Fibroblast of mammary gland (primary cell): ENCODE data around the gene WFS1.

Experiments used
- DNase-seq: peaks from one replicate; pipeline ENCODE4 v3.0.0-alpha.2; 2010; ENCODE audit warnings: low read depth
- H3K4me3 ChIP-seq: 2 replicates; pipeline ENCODE4 v1.5.1; 2011; ENCODE audit warnings: low read depth, mild to moderate bottlenecking, low read length, moderate library complexity; ENCODE audit not compliant: control insufficient read depth
- TF ChIP-seq, protein P1 (sequence below): conservative IDR thresholded peaks from 2 replicates; pipeline ENCODE4 v1.5.1; 2011; ENCODE audit warnings: low read depth, low read length, inconsistent platforms; ENCODE audit not compliant: control insufficient read depth, insufficient read depth

WFS1 gene

DNA sequence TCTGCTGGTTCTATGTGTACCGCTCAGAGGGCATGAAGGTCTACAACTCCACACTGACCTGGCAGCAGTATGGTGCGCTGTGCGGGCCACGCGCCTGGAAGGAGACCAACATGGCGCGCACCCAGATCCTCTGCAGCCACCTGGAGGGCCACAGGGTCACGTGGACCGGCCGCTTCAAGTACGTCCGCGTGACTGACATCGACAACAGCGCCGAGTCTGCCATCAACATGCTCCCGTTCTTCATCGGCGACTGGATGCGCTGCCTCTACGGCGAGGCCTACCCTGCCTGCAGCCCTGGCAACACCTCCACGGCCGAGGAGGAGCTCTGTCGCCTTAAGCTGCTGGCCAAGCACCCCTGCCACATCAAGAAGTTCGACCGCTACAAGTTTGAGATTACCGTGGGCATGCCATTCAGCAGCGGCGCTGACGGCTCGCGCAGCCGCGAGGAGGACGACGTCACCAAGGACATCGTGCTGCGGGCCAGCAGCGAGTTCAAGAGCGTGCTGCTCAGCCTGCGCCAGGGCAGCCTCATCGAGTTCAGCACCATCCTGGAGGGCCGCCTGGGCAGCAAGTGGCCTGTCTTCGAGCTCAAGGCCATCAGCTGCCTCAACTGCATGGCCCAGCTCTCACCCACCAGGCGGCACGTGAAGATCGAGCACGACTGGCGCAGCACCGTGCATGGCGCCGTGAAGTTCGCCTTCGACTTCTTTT, 32.2 kb downstream of the WFS1 start:
- TF ChIP-seq, protein P1, sequence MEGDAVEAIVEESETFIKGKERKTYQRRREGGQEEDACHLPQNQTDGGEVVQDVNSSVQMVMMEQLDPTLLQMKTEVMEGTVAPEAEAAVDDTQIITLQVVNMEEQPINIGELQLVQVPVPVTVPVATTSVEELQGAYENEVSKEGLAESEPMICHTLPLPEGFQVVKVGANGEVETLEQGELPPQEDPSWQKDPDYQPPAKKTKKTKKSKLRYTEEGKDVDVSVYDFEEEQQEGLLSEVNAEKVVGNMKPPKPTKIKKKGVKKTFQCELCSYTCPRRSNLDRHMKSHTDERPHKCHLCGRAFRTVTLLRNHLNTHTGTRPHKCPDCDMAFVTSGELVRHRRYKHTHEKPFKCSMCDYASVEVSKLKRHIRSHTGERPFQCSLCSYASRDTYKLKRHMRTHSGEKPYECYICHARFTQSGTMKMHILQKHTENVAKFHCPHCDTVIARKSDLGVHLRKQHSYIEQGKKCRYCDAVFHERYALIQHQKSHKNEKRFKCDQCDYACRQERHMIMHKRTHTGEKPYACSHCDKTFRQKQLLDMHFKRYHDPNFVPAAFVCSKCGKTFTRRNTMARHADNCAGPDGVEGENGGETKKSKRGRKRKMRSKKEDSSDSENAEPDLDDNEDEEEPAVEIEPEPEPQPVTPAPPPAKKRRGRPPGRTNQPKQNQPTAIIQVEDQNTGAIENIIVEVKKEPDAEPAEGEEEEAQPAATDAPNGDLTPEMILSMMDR = no peak
- H3K4me3 ChIP-seq = no peak overlapping the region
- DNase-seq = no peak

DNA sequence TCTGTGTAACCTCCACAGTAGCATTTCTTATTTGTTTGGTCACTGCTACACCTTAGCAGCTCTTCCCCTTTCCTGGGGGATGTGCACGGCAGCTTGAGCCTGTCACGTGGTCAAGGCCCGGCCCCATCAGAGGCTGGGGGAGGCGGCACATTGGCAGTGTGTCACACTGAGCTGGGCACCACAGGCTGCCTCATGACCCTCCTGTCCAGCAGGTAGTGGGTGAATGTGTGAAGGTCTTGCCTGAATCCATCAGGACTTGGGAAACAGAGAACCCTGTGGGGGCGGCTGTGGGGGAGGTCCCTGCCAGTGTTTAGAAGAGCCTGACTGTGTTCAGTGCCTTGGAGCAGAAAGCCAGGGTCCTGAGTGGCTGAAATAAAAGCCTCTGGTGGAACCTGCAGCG, 33.2 kb downstream of the WFS1 start:
- TF ChIP-seq, protein P1 = no peak
- DNase-seq = no peak

DNA sequence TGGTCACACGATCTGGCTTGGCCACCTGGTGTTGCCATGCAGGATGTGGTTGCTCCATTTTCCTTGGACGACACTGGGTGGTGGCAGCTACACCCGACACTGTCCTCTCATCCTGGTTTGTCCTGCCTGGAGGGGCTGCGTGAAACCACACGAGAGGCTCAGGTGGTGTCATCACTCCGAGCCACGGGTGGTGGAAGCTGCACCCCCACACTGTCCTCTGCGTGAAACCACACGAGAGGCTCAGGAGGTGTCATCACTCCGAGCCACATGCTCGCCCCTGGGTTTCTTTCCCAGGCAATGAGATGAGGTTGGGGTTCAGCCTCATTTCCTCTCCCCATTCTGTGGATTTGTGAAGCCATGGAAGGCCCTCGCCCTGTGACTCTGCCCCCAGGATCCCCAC, 34.3 kb downstream of the WFS1 start:
- TF ChIP-seq, protein P1 = no peak
- no peak for DNase-seq
- H3K4me3 ChIP-seq = no peak overlapping the region

More for the DNA sequence above, 33.2 kb downstream of the WFS1 start:
- no peak overlapping the region for H3K4me3 ChIP-seq

GRCh38 chr4:6306299-6306698, 36.6 kb downstream of the WFS1 start:
- no peak overlapping the region for H3K4me3 ChIP-seq
- TF ChIP-seq, protein P1 = no peak
- DNase-seq = no peak

DNA sequence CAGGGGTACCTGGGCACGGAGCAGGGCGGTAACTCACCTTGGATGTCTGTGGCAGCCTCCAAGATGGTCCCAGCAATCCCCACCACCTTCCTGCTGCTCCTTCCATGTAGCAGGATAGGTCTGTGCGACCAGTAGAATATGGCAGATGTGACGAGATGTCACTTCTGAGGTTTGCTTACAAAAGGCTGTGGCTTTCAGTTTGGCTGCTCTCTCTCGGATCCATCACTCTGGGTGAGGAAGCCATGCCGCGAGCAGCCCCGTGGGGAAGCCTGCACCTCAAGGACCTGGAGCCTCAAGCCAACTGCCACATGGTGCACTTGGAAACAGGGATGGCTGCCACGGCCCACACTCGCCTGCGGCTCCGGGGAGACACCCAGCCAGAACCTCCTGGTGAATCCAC, 37.6 kb downstream of the WFS1 start:
- H3K4me3 ChIP-seq = no peak overlapping the region
- no peak for DNase-seq
- TF ChIP-seq, protein P1 = no peak

DNA sequence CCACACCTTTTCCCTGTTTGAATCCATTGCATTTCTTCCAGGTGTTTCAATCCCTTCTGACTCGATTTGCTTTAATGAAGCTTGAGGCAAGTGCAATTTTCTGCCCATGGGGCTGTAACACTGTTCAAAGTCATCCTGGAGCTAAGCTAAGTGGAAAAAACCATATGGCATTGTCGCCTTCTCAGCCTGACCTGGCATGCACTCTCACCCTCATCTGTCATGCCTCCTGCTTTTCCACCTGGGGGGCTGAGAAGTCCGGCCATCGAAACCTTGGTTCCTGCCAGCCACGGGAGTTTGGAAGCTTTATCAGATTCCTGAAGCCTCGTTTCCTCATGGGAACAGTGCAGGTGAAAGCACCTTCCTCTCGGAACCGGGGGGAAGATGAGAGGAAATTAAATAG, 38.2 kb downstream of the WFS1 start:
- DNase-seq = no peak
- TF ChIP-seq, protein P1 = no peak
- no peak overlapping the region for H3K4me3 ChIP-seq
